Measurements from ENCODE around the gene METTL26. TPM values are rescaled to one million over a fixed set of nuclear protein-coding genes. Genes with fewer than 3 reads are reported as not detected.

The METTL26 gene
- total RNA-seq, 3 donors from 2014 or later = 40.3 to 52.4 (median 50.0) TPM

- peak; percentile 19 to 64 (median 46) for DNase-seq
- no peak for TF ChIP-seq CTCF (IDR thresholded peaks at IDR 0.05)
- Histone ChIP-seq H3K9me3 (no peaks in the 10 kb centered on the region), H3K36me3 (ENCODE audit: low read depth) (no peaks in the 10 kb centered on the region), H3K4me1 (ENCODE audit: low read depth) (peaks cover 13% of the 10 kb centered on the region), H3K4me3 (no peak overlapping the region)
- intact Hi-C loops (cut with DNase I, micrococcal nuclease) = no loop called here
- no peak for ATAC-seq
Observed at GRCh38 chr16:627454-628239, 8.5 kb downstream of the METTL26 start.

GRCh38 chr16:626787-627453 is 9.2 kb downstream of the METTL26 start:
- DNase-seq (peak in 1 of 3 donors; percentile 9), ATAC-seq (peak; percentile 4)
- peaks cover 13% of the 10 kb centered on the region for H3K4me1 ChIP-seq (ENCODE audit: low read depth)
- H3K36me3 ChIP-seq (ENCODE audit: low read depth) = no peaks in the 10 kb centered on the region
- H3K4me3 ChIP-seq = no peak overlapping the region
- no peaks in the 10 kb centered on the region for H3K9me3 ChIP-seq
- intact Hi-C loops (cut with DNase I, micrococcal nuclease) = no loop called here
- TF ChIP-seq CTCF (IDR thresholded peaks at IDR 0.05) = no peak

DNA sequence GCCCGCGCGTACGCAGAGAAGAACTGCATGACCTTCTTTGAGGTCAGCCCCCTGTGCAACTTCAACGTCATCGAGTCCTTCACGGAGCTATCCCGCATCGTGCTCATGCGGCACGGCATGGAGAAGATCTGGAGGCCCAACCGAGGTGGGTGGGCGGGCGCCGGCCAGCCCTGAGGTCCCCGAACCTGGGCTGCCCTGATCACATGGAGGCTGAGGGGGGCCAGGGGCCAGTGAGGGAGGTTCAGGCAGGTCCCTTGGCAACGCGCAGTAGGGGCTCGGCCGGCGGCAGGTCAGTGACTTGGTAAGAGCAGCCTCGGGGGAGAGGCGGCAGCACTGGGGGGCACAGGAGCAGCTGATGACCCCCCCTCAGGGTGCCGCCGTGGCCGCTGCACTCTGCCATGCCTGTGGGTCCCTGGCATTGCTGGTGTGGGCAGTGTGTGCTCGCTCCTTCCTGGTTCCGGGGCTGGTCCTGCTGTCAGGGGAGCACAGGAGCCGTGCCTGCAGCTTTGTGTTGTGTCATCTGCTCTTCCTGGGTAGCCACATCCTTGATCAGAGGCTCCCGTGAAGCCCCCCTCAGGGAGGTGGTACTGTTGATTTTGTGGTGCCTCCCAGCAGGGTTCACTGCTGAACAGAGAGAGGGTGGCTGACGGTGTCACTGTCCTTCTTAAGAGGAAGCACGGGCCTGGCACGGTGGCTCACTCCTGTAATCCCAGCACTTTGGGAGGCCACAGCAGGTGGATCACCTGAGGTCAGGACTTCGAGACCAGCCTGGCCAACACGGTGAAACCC is 9.9 kb downstream of the METTL26 start:
- no peak overlapping the region for H3K4me3 ChIP-seq
- intact Hi-C loops (cut with DNase I, micrococcal nuclease) = no loop called here
- no peak for TF ChIP-seq CTCF (IDR thresholded peaks at IDR 0.05)
- H3K9me3 ChIP-seq = no peaks in the 10 kb centered on the region
- no peak for DNase-seq
- peaks cover 12% of the 10 kb centered on the region for H3K4me1 ChIP-seq (ENCODE audit: low read depth)
- H3K36me3 ChIP-seq (ENCODE audit: low read depth) = no peaks in the 10 kb centered on the region
- ATAC-seq = no peak

DNA sequence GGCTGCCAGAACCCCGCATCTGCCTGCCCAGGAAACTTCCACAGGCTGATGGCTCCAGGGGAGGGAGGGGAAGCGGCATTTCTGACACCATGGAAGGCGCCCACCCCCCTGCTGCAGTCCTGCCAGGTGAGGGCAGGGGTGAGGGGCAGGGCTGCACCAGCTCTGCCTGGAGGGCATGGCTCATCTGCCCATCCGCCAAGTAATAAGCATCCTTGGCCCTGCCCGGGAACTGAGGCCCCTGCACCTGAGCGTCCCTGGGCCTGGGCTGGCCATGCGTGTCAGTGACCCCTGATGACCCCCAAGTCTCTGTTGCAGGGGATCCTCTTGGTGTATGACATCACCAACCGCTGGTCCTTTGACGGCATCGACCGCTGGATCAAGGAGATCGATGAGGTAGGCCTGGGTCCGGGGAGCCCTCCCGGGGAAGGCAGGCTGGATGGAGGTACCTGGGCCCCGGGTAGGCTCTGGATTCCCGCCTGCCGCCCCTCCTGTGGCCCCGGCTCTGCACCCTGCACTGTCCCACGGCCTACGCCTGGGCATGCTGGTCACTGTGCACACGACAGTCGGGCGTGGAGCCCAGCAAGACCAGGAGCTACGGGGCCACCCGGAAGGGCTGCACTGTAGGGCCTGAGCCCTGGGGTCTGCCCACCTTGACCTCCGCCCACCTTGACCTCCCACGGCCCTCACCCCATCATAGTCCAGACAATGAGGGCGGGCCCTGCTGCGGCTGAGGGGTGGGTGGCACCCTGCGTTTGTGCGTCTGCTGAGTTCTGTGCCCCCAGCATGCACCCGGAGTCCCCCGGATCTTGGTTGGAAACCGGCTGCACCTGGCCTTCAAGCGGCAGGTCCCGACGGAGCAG is 10.8 kb downstream of the METTL26 start:
- no peak for TF ChIP-seq CTCF (IDR thresholded peaks at IDR 0.05)
- intact Hi-C loops (cut with DNase I, micrococcal nuclease) = no loop called here
- no peaks in the 10 kb centered on the region for H3K36me3 ChIP-seq (ENCODE audit: low read depth)
- H3K4me1 ChIP-seq (ENCODE audit: low read depth) = peaks cover 5% of the 10 kb centered on the region
- no peak overlapping the region for H3K4me3 ChIP-seq
- H3K9me3 ChIP-seq = no peaks in the 10 kb centered on the region
- ATAC-seq (no peak), DNase-seq (no peak)

- no peak overlapping the region for H3K4me3 ChIP-seq
- ATAC-seq (no peak), DNase-seq (no peak)
- H3K36me3 ChIP-seq (ENCODE audit: low read depth) = no peaks in the 10 kb centered on the region
- no peak for TF ChIP-seq CTCF (IDR thresholded peaks at IDR 0.05)
- H3K4me1 ChIP-seq (ENCODE audit: low read depth) = peaks cover 2% of the 10 kb centered on the region
- intact Hi-C loops (cut with DNase I, micrococcal nuclease) = no loop called here
- no peaks in the 10 kb centered on the region for H3K9me3 ChIP-seq
Observed at GRCh38 chr16:624526-625070, 11.5 kb downstream of the METTL26 start.

Data from mucosa of descending colon (tissue), 3 donors.